Neural cell (in vitro differentiated cells): Measurements from ENCODE around the gene DYNC2H1. TPM values are rescaled to one million over a fixed set of nuclear protein-coding genes. Genes with fewer than 3 reads are reported as not detected.

Experiments used
- H2AFZ ChIP-seq: fragments of 200-600, 300-800 bp; sonication (generic), shearing (Covaris generic); 2 replicates; pipeline ENCODE4 v1.6.0; 2014; ENCODE audit warnings: low read depth, mild to moderate bottlenecking, antibody characterized with exemption, low read length, moderate library complexity
- H3F3A ChIP-seq: fragments of 200-600 bp; shearing (Covaris generic); 2 replicates; pipeline ENCODE4 v1.6.1; 2016; ENCODE audit warnings: mild to moderate bottlenecking, moderate library complexity, mixed read lengths, antibody characterized with exemption, low read length; ENCODE audit not compliant: insufficient read depth, poor library complexity, severe bottlenecking
- H3K27ac ChIP-seq: fragments of 200-600, 300-800 bp; sonication (generic), shearing (Covaris generic); 2 replicates; pipeline ENCODE4 v1.5.1; 2014; ENCODE audit warnings: mild to moderate bottlenecking, low read length, moderate library complexity
- H3K27me3 ChIP-seq: fragments of 300-800, 200-600 bp; sonication (generic), shearing (Covaris generic); 2 replicates; pipeline ENCODE4 v1.6.0; 2014; ENCODE audit warnings: mild to moderate bottlenecking, low read depth, low read length, moderate library complexity; ENCODE audit not compliant: insufficient read depth
- H3K36me3 ChIP-seq: fragments of 300-800, 200-600 bp; sonication (generic), shearing (Covaris generic); 2 replicates; pipeline ENCODE4 v1.5.1; 2014; ENCODE audit warnings: mild to moderate bottlenecking, antibody characterized with exemption, low read length, moderate library complexity; ENCODE audit not compliant: insufficient read depth
- H3K4me2 ChIP-seq: fragments of 300-800, 200-600 bp; sonication (generic), shearing (Covaris generic); 2 replicates; pipeline ENCODE4 v1.6.0; 2014; ENCODE audit warnings: mild to moderate bottlenecking, low read length
- H3K4me3 ChIP-seq: fragments of 300-800, 200-600 bp; sonication (generic), shearing (Covaris generic); 2 replicates; pipeline ENCODE4 v1.5.1; 2014; ENCODE audit warnings: mild to moderate bottlenecking, low read length, moderate library complexity
- H3K79me2 ChIP-seq: fragments of 200-600 bp; shearing (Covaris generic); replicated peaks from 2 replicates; pipeline ENCODE4 v1.6.0; 2014; ENCODE audit warnings: mild to moderate bottlenecking, low read length, moderate library complexity; ENCODE audit not compliant: insufficient read depth
- H3K9ac ChIP-seq: fragments of 300-800, 200-600 bp; sonication (generic), shearing (Covaris generic); 2 replicates; pipeline ENCODE4 v1.6.1; 2016; ENCODE audit warnings: mild to moderate bottlenecking, low read length, mixed read lengths
- H3K9me2 ChIP-seq: fragments of 200-600 bp; shearing (Covaris generic); 2 replicates; pipeline ENCODE4 v1.6.1; 2016; ENCODE audit warnings: mild to moderate bottlenecking, low read length, mixed read lengths; ENCODE audit not compliant: insufficient read depth
- H3K9me3 ChIP-seq: fragments of 200-600, 300-800 bp; sonication (generic), shearing (Covaris generic); 2 replicates; pipeline ENCODE4 v1.6.1; 2016; ENCODE audit warnings: mild to moderate bottlenecking, mixed run types, low read length, moderate library complexity, mixed read lengths
- H4K20me1 ChIP-seq: fragments of 200-600 bp; shearing (Covaris generic); 2 replicates; pipeline ENCODE4 v1.6.1; 2016; ENCODE audit warnings: mild to moderate bottlenecking, mixed run types; ENCODE audit not compliant: insufficient read depth
- EP300 ChIP-seq: fragments of 450-650 bp; conservative IDR thresholded peaks from 2 replicates; pipeline ENCODE4 v1.6.1; 2014; ENCODE audit warnings: antibody characterized with exemption, mild to moderate bottlenecking, moderate library complexity; ENCODE audit not compliant: poor library complexity, severe bottlenecking
- EZH2 ChIP-seq: fragments of 200-600, 300-800 bp; shearing (Covaris generic), sonication (generic); IDR thresholded peaks from 2 replicates; pipeline ENCODE4 v1.6.1; 2014; ENCODE audit warnings: antibody characterized with exemption, low read length, borderline replicate concordance, mild to moderate bottlenecking; ENCODE audit not compliant: insufficient read depth, poor library complexity, severe bottlenecking
- MXI1 ChIP-seq: fragments of 450-650 bp; conservative IDR thresholded peaks from 2 replicates; pipeline ENCODE4 v1.6.1; 2014; ENCODE audit warnings: antibody characterized with exemption, mild to moderate bottlenecking; ENCODE audit not compliant: poor library complexity, severe bottlenecking
- POLR2AphosphoS5 ChIP-seq: IDR thresholded peaks from 2 replicates; pipeline ENCODE4 v1.6.1; 2012
- RAD21 ChIP-seq: fragments of 450-650 bp; conservative IDR thresholded peaks from 2 replicates; pipeline ENCODE4 v1.6.1; 2014; ENCODE audit warnings: antibody characterized with exemption, mild to moderate bottlenecking, moderate library complexity
- SMC3 ChIP-seq: fragments of 450-650 bp; conservative IDR thresholded peaks from 2 replicates; pipeline ENCODE4 v1.6.1; 2014; ENCODE audit warnings: antibody characterized with exemption, mild to moderate bottlenecking, moderate library complexity; ENCODE audit not compliant: poor library complexity
- TAF1 ChIP-seq: IDR thresholded peaks from 2 replicates; pipeline ENCODE4 v1.6.1; 2012; ENCODE audit warnings: low read depth
- polyA plus RNA-seq: library from polyadenylated mRNA; depleted of rRNA; stranded (reverse); fragments of >200 nt; gene quantifications from 2 replicates; pipeline ENCODE4 v1.2.3, GENCODE V29; 2014
- TF ChIP-seq, protein P1 (sequence below): IDR thresholded peaks from 2 replicates; pipeline ENCODE4 v1.6.1; 2012; ENCODE audit warnings: borderline replicate concordance
- TF ChIP-seq, protein P2 (sequence below): fragments of 450-650 bp; IDR thresholded peaks from 2 replicates; pipeline ENCODE4 v1.5.1; 2014; ENCODE audit warnings: antibody characterized with exemption, mild to moderate bottlenecking, moderate library complexity; ENCODE audit not compliant: poor library complexity, severe bottlenecking

Gene DYNC2H1
- polyA plus RNA-seq, 1 donor from 2014 or later: 14.1 TPM

DNA sequence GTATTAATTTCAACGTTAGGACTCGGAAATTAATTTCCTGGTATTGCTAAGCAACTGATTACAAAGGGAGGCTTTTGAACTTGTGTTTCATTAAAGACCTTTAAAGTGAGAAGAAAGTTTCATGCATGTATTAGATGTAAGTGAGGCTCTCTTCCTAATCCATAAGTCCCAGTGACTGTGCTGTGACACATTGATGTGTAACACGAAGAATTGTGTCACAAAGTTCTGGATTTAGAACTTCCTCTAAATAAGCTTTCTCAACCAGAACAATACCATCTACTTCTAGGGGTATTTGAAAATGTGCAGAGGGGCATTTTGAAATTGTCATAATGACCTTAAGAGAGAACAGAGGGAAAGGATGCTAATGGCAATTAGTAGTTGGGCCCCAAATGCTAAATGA lies 31.7 kb upstream of the DYNC2H1 start:
- Histone ChIP-seq H3K9ac (no peak overlapping the region), H3K4me3 (no peak overlapping the region), H3K9me3 (no peaks in the 10 kb centered on the region), H2AFZ (no peak overlapping the region), H3F3A (no peaks in the 10 kb centered on the region), H3K36me3 (no peaks in the 10 kb centered on the region), H3K27ac (no peak overlapping the region), H3K27me3 (no peaks in the 10 kb centered on the region), H3K9me2 (no peaks in the 10 kb centered on the region), H3K4me2 (no peak overlapping the region), H4K20me1 (no peaks in the 10 kb centered on the region), H3K79me2 (no peaks in the 10 kb centered on the region)
- no peak for TF ChIP-seq EZH2
- no peak for TF ChIP-seq SMC3
- TF ChIP-seq POLR2AphosphoS5: no peak
- no peak for TF ChIP-seq RAD21
- no peak for TF ChIP-seq TAF1
- TF ChIP-seq, protein P1, sequence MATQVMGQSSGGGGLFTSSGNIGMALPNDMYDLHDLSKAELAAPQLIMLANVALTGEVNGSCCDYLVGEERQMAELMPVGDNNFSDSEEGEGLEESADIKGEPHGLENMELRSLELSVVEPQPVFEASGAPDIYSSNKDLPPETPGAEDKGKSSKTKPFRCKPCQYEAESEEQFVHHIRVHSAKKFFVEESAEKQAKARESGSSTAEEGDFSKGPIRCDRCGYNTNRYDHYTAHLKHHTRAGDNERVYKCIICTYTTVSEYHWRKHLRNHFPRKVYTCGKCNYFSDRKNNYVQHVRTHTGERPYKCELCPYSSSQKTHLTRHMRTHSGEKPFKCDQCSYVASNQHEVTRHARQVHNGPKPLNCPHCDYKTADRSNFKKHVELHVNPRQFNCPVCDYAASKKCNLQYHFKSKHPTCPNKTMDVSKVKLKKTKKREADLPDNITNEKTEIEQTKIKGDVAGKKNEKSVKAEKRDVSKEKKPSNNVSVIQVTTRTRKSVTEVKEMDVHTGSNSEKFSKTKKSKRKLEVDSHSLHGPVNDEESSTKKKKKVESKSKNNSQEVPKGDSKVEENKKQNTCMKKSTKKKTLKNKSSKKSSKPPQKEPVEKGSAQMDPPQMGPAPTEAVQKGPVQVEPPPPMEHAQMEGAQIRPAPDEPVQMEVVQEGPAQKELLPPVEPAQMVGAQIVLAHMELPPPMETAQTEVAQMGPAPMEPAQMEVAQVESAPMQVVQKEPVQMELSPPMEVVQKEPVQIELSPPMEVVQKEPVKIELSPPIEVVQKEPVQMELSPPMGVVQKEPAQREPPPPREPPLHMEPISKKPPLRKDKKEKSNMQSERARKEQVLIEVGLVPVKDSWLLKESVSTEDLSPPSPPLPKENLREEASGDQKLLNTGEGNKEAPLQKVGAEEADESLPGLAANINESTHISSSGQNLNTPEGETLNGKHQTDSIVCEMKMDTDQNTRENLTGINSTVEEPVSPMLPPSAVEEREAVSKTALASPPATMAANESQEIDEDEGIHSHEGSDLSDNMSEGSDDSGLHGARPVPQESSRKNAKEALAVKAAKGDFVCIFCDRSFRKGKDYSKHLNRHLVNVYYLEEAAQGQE: no peak
- no peak for TF ChIP-seq MXI1
- TF ChIP-seq EP300: no peak
- TF ChIP-seq, protein P2, sequence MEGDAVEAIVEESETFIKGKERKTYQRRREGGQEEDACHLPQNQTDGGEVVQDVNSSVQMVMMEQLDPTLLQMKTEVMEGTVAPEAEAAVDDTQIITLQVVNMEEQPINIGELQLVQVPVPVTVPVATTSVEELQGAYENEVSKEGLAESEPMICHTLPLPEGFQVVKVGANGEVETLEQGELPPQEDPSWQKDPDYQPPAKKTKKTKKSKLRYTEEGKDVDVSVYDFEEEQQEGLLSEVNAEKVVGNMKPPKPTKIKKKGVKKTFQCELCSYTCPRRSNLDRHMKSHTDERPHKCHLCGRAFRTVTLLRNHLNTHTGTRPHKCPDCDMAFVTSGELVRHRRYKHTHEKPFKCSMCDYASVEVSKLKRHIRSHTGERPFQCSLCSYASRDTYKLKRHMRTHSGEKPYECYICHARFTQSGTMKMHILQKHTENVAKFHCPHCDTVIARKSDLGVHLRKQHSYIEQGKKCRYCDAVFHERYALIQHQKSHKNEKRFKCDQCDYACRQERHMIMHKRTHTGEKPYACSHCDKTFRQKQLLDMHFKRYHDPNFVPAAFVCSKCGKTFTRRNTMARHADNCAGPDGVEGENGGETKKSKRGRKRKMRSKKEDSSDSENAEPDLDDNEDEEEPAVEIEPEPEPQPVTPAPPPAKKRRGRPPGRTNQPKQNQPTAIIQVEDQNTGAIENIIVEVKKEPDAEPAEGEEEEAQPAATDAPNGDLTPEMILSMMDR: no peak

DNA sequence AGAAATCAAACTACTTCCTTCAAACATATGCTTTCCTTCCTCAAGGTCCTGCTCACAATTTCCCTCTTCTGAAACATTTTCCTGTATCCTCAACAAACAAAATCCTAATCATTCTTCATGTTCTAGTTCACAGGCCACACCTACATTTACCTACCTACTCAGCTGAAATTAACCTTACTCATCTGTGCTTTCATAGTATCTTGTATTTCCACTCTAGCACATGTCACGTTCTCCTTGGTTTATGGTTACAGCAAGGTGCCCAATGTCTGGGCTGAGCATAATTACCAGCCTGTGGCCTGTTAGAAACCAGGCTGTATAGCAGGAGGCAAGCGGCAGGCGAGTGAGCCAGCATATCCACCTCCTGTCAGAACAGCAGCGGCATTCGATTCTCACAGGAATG lies 30.5 kb upstream of the DYNC2H1 start:
- Histone ChIP-seq H3K9me3 (no peaks in the 10 kb centered on the region), H3K9ac (no peak overlapping the region), H3K4me3 (no peak overlapping the region), H3K36me3 (no peaks in the 10 kb centered on the region), H4K20me1 (no peaks in the 10 kb centered on the region), H3F3A (no peaks in the 10 kb centered on the region), H3K4me2 (no peak overlapping the region), H3K79me2 (no peaks in the 10 kb centered on the region), H3K27ac (no peak overlapping the region), H3K27me3 (no peaks in the 10 kb centered on the region), H3K9me2 (no peaks in the 10 kb centered on the region), H2AFZ (no peak overlapping the region)
- TF ChIP-seq TAF1 (no peak), SMC3 (no peak), POLR2AphosphoS5 (no peak), RAD21 (no peak), EP300 (no peak), EZH2 (no peak), MXI1 (no peak)
- TF ChIP-seq, protein P2: no peak
- TF ChIP-seq, protein P1: no peak
